A375 (cell line): ENCODE data around the gene RCAN3. TPM values are rescaled to one million over a fixed set of nuclear protein-coding genes. Genes with fewer than 3 reads are reported as not detected.

ENCODE experiments used
- total RNA-seq: library from RNA; depleted of rRNA; stranded (reverse); fragments of >200 nt; shearing (Covaris generic); gene quantifications from 2 replicates; pipeline ENCODE4 v1.2.3, GENCODE V29; 2014; rRNA removed

The RCAN3 gene
- total RNA-seq, result 18.4 and 28.1 TPM in 2 replicates

DNA sequence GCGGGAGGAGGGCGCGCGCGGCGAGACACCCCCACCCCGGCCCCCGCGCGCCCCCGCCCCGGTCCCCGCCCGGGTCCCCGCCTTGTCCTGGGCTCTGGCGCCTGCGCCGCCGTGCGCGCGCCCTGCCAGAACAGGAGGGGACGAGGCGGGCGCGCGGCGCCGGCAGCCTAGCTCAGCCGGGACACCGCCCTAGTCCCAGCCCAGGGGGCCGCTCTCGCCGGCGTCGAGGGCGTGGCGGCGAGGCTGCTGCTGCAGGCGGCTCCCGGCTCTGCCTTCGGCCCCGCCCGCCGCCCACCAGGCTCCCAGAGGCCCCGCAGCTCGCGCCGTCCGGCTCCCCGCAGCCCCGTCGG lies at the start of gene RCAN3:
Gene RCAN3, plus strand, starts transcription at position 128 of the 350 bp plus-strand sequence. CDS start 11,537 bp downstream, outside the sequence.

DNA sequence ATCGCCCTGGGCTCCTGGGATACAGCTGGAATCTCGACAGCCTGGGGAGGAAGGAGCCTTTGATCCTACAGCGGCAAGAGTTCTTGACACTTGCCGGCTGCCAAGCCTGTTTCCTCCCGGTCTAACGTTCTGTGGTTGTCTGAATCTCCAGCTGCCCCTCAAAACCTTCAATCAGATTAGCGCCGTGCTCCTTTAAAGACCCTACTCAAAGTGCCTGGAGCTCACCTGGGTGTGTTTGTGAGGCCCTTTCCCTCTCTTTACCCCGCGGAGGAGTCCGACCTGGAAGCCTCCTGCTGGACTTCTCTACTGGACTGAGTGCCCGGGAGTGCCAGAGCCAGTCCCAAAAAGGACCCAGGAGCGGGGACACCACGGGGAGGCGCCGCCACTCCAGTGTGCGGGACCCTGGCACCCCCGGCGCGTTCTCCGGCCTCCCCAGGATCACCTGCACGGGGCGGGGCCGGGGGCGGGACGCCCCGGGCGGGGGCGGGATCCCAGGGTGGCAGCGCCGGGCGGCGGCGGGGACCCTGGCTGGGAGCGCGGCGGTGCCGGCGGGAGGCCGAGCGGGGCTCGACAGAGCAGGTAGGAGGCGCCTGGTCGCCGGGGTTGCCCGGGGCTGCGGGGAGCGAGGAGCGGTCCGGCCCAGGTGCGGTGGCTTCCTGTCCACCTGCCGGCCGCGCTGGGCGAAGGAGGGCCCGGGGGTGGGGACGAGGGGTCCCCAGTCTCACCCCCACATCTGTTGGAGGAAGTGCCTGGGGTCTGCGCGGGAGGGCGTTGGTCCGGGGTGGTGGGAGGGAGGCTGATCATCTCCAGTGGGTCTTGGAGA lies 53.2 kb downstream of the RCAN3 start, which contains the start of gene NCMAP:
Gene NCMAP, plus strand, starts transcription at position 497 of the 823 bp plus-strand sequence. CDS start 39,344 bp downstream, outside the sequence.

Other genes starting within 250 kb of the RCAN3 start
- gene GRHL3, start 183.5 kb upstream of the RCAN3 start, total RNA-seq, result 0.19 and 0.45 TPM in 2 replicates
- gene STPG1, start 89.1 kb upstream of the RCAN3 start, total RNA-seq, result 7.5 and 9.8 TPM in 2 replicates
- 57.6 and 65.2 TPM in 2 replicates for gene NIPAL3, start 87.0 kb upstream of the RCAN3 start, total RNA-seq
- not detected in 2 replicates for gene NCMAP, start 53.3 kb downstream of the RCAN3 start, total RNA-seq
- 42.5 and 42.7 TPM in 2 replicates for gene SRRM1, start 140.5 kb downstream of the RCAN3 start, total RNA-seq
- gene CLIC4, start 242.6 kb downstream of the RCAN3 start, total RNA-seq, result 134 and 144 TPM in 2 replicates